A673 (cell line): ENCODE data around the gene CBY1. TPM values are rescaled to one million over a fixed set of nuclear protein-coding genes. Genes with fewer than 3 reads are reported as not detected.

Source experiments
- BruUV-seq: library from RNA; stranded (reverse); fragments of 400-500 nt; replicated peaks from 2 replicates; lab custom pipeline; 2021; lab: Mats Ljungman, UMichigan
- CTCF ChIA-PET: fragments of 300-600 bp; sonication (Branson Sonifier 250); formaldehyde crosslinking; loops from one replicate; lab custom pipeline; 2022; ENCODE audit warnings: antibody characterized with exemption; lab: Charles Lee
- POLR2A ChIA-PET: fragments of 300-600 bp; sonication (Branson Sonifier 250); formaldehyde crosslinking; loops from one replicate; lab custom pipeline; 2022; ENCODE audit warnings: antibody characterized with exemption; ENCODE audit not compliant: low non-redundant PET; lab: Charles Lee
- DNase-seq: peaks from one replicate; pipeline ENCODE4 v3.0.0-alpha.2; 2015; ENCODE audit warnings: low spot score
- H3K27ac ChIP-seq: fragments of 200-600 bp; sonication (generic); 2 replicates; pipeline ENCODE4 v1.5.1; 2016; ENCODE audit warnings: mixed run types, low read depth, mild to moderate bottlenecking, mixed read lengths, antibody characterized with exemption, low read length; ENCODE audit not compliant: poor library complexity, severe bottlenecking
- H3K27me3 ChIP-seq: fragments of 200-600 bp; sonication (generic); replicated peaks from 2 replicates; pipeline ENCODE4 v1.6.1; 2017; ENCODE audit warnings: mixed run types, low read depth, mild to moderate bottlenecking, mixed read lengths, antibody characterized with exemption, low read length; ENCODE audit not compliant: insufficient read depth, poor library complexity
- H3K36me3 ChIP-seq: fragments of 200-600 bp; sonication (generic); 2 replicates; pipeline ENCODE4 v1.6.1; 2016; ENCODE audit warnings: mixed run types, mild to moderate bottlenecking, mixed read lengths, antibody characterized with exemption, low read length; ENCODE audit not compliant: insufficient read depth, poor library complexity, severe bottlenecking
- H3K4me1 ChIP-seq: fragments of 200-600 bp; sonication (generic); 2 replicates; pipeline ENCODE4 v1.6.1; 2017; ENCODE audit warnings: mixed run types, mild to moderate bottlenecking, mixed read lengths, antibody characterized with exemption, low read length; ENCODE audit not compliant: insufficient read depth, poor library complexity, severe bottlenecking
- H3K4me3 ChIP-seq: fragments of 200-600 bp; sonication (generic); 2 replicates; pipeline ENCODE4 v1.5.1; 2016; ENCODE audit warnings: low read depth, mixed run types, mild to moderate bottlenecking, mixed read lengths, low read length; ENCODE audit not compliant: poor library complexity, severe bottlenecking
- H3K9me3 ChIP-seq: fragments of 200-600 bp; sonication (generic); 2 replicates; pipeline ENCODE4 v1.6.1; 2016; ENCODE audit warnings: mixed run types, low read depth, mild to moderate bottlenecking, mixed read lengths, antibody characterized with exemption, low read length; ENCODE audit not compliant: poor library complexity, severe bottlenecking
- CTCF ChIP-seq: fragments of 300-800, 200-600 bp; sonication (generic); conservative IDR thresholded peaks from 2 replicates; pipeline ENCODE4 v1.5.1; 2017; ENCODE audit warnings: low read depth, mild to moderate bottlenecking, antibody characterized with exemption, low read length, moderate library complexity, mixed read lengths
- EZH2 ChIP-seq: fragments of 200-600 bp; sonication (generic); IDR thresholded peaks from 2 replicates; pipeline ENCODE4 v1.6.1; 2017; ENCODE audit warnings: borderline replicate concordance, low read depth, mild to moderate bottlenecking, mixed read lengths, antibody characterized with exemption, low read length; ENCODE audit not compliant: poor library complexity, severe bottlenecking
- intact Hi-C: fragments of 100-400 bp; cut with micrococcal nuclease; formaldehyde crosslinking; loops from one replicate; pipeline ENCODE4 v1.10.0; 2022; ENCODE audit not compliant: unreplicated experiment
- total RNA-seq: library from RNA; stranded (reverse); gene quantifications from 2 replicates; pipeline ENCODE4 v1.2.3, GENCODE V29; 2021

The CBY1 gene
- total RNA-seq, 1 experiment from 2014 or later: 22.1 TPM

DNA sequence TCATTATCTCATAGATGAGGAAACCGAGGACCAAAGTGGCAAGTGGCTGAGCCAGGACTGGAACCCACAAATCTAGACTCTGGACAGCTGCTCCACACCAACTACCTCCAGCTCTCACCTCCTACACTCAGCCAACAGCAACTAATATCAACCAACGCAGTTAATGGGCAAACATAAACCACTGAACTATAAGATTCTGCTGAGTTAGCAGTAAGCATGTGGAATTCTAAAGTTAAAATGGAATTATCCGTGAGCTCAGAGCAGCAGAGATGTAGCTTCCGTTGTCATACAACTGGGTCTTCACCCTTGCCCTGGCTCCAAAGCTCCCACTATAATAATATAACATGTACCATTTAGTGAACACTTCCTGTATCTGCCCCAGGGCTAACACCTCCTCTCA lies 27.3 kb upstream of the CBY1 start:
- no peak for DNase-seq
- H3K27me3 ChIP-seq: no peaks in the 10 kb centered on the region
- POLR2A ChIA-PET: no interaction called here

GRCh38 chr22:38631724-38632123 lies 24.7 kb upstream of the CBY1 start:
- no peaks in the 10 kb centered on the region for H3K36me3 ChIP-seq
- no TSS peak for BruUV-seq
- ChIA-PET POLR2A (no interaction called here), CTCF (no interaction called here)
- no peak overlapping the region for H3K27ac ChIP-seq
- DNase-seq: no peak
- no peaks in the 10 kb centered on the region for H3K9me3 ChIP-seq
- TF ChIP-seq EZH2: no peak
- no peak for TF ChIP-seq CTCF
- no peaks in the 10 kb centered on the region for H3K27me3 ChIP-seq
- intact Hi-C loops: no loop called here
- no peak overlapping the region for H3K4me3 ChIP-seq
- no peaks in the 10 kb centered on the region for H3K4me1 ChIP-seq

More for the DNA sequence above, 27.3 kb upstream of the CBY1 start:
- no TSS peak for BruUV-seq
- CTCF ChIA-PET: no interaction called here
- Histone ChIP-seq H3K4me3 (no peak overlapping the region), H3K4me1 (no peaks in the 10 kb centered on the region), H3K27ac (no peak overlapping the region), H3K36me3 (no peaks in the 10 kb centered on the region), H3K9me3 (no peaks in the 10 kb centered on the region)
- intact Hi-C loops: no loop called here
- TF ChIP-seq CTCF (no peak), EZH2 (no peak)

GRCh38 chr22:38632528-38632927 lies 23.9 kb upstream of the CBY1 start:
- TF ChIP-seq CTCF: no peak
- TF ChIP-seq EZH2: no peak
- no peak for DNase-seq
- CTCF ChIA-PET: no interaction called here
- Histone ChIP-seq H3K27me3 (no peaks in the 10 kb centered on the region), H3K9me3 (no peaks in the 10 kb centered on the region), H3K4me1 (no peaks in the 10 kb centered on the region), H3K36me3 (no peaks in the 10 kb centered on the region), H3K27ac (no peak overlapping the region), H3K4me3 (no peak overlapping the region)
- no TSS peak for BruUV-seq
- POLR2A ChIA-PET: no interaction called here
- intact Hi-C loops: no loop called here
